T-cell (primary cell): Measurements from ENCODE around the gene TMEM178B. TPM values are rescaled to one million over a fixed set of nuclear protein-coding genes. Genes with fewer than 3 reads are reported as not detected.

Experiments used
- ATAC-seq, 4 experiments: fragments of 200-7000 bp in 3 of 4; fragments of 150-1000 bp in 1 of 4; cut with Tn5 transposase; replicated peaks in 1 of 4; 1 replicate in 3 of 4; 2 replicates in 1 of 4; pipeline ENCODE4 v1.10.0; 2021; ENCODE audit warnings: moderate library complexity in 3 of 4, mild to moderate bottlenecking in 2 of 4, moderate number of reproducible peaks in 1 of 4
- CTCF ChIA-PET, 2 donors: fragments of 300-600 bp; sonication (Branson Sonifier 250); formaldehyde crosslinking; loops; one replicate each; lab custom pipeline; 2022; ENCODE audit warnings: antibody characterized with exemption in 2 of 2; lab: Charles Lee
- POLR2A ChIA-PET, 2 donors: fragments of 300-600 bp; sonication (Branson Sonifier 250); formaldehyde crosslinking; loops; one replicate each; lab custom pipeline; 2022; ENCODE audit warnings: antibody characterized with exemption in 2 of 2; lab: Charles Lee
- DNase-seq, 35 experiments: peaks; one replicate each; pipeline versions ENCODE4 v3.0.0 to v3.0.0-alpha.2; 2013 to 2023
- H3K27ac ChIP-seq: one replicate; pipeline ENCODE4 v1.5.1; 2013; ENCODE audit warnings: low read length
- H3K27me3 ChIP-seq, 2 experiments: replicated peaks in 1 of 2; 1 replicate in 1 of 2; 2 replicates in 1 of 2; pipeline versions ENCODE4 v1.6.1 to v1.7.0; 2013; ENCODE audit warnings: low read length in 1 of 2, mixed read lengths in 1 of 2; ENCODE audit not compliant: control insufficient read depth in 2 of 2, insufficient read depth in 2 of 2; ENCODE audit errors: extremely low read depth in 1 of 2
- H3K36me3 ChIP-seq, 2 donors: 1 replicate in 1 of 2; 2 replicates in 1 of 2; pipeline versions ENCODE4 v1.6.1 to v1.7.0; 2013; ENCODE audit warnings: low read length in 1 of 2; ENCODE audit not compliant: control insufficient read depth in 2 of 2, insufficient read depth in 1 of 2; ENCODE audit errors: extremely low read depth in 1 of 2
- H3K4me1 ChIP-seq, 2 experiments: 1 replicate in 1 of 2; 2 replicates in 1 of 2; pipeline versions ENCODE4 v1.6.1 to v1.7.0; 2013; ENCODE audit warnings: low read length in 2 of 2, mixed read lengths in 1 of 2; ENCODE audit not compliant: insufficient read depth in 2 of 2, control insufficient read depth in 1 of 2; ENCODE audit errors: extremely low read depth in 1 of 2
- H3K4me3 ChIP-seq, 2 donors: 1 replicate in 1 of 2; 2 replicates in 1 of 2; pipeline versions ENCODE4 v1.5.1 to v1.7.0; 2013; ENCODE audit warnings: mild to moderate bottlenecking in 2 of 2, low read length in 1 of 2, moderate library complexity in 1 of 2; ENCODE audit not compliant: control insufficient read depth in 1 of 2; ENCODE audit errors: extremely low read depth in 1 of 2
- H3K9me3 ChIP-seq: 2 replicates; pipeline ENCODE4 v1.7.0; 2013
- H3K27ac Mint-ChIP-seq, 2 donors: one replicate each; pipeline ENCODE4 v1.8.0; 2020 to 2021; ENCODE audit warnings: mild to moderate bottlenecking in 2 of 2, mixed read lengths in 2 of 2
- H3K27me3 Mint-ChIP-seq, 2 donors: one replicate each; pipeline ENCODE4 v1.8.0; 2021 to 2022; ENCODE audit warnings: mixed read lengths in 2 of 2
- H3K36me3 Mint-ChIP-seq: one replicate; pipeline ENCODE4 v1.8.0; 2021; ENCODE audit warnings: mixed read lengths
- H3K4me1 Mint-ChIP-seq, 3 donors: one replicate each; pipeline ENCODE4 v1.8.0; 2020 to 2022; ENCODE audit warnings: mixed read lengths in 3 of 3, mild to moderate bottlenecking in 1 of 3
- H3K4me3 Mint-ChIP-seq, 3 donors: one replicate each; pipeline ENCODE4 v1.8.0; 2020 to 2022; ENCODE audit warnings: mild to moderate bottlenecking in 3 of 3, mixed read lengths in 3 of 3, moderate library complexity in 3 of 3
- H3K9me3 Mint-ChIP-seq, 3 donors: one replicate each; pipeline ENCODE4 v1.8.0; 2020 to 2022; ENCODE audit warnings: mixed read lengths in 3 of 3
- WGBS: methylation state at CpG from one replicate; pipeline ENCODE4 v1.1.5; 2013; ENCODE audit warnings: missing lambda C conversion rate; ENCODE audit not compliant: insufficient coverage; 5-methylcytosine and 5-hydroxymethylcytosine counted together
- total RNA-seq, 35 experiments: library from RNA in 6 of 35; stranded (reverse) in 6 of 35; fragments of 120-200 nt in 1 of 35; gene quantifications; one replicate each; pipeline versions ENCODE4 v1.2.1 to v1.2.4 and lab custom pipeline; 2013 to 2026

TMEM178B gene
- total RNA-seq, 5 donors from 2014 or later (not counting 1 experiment from before 2014, with no cell fraction given) = 0.14 to 0.86 (median 0.32) TPM

DNA sequence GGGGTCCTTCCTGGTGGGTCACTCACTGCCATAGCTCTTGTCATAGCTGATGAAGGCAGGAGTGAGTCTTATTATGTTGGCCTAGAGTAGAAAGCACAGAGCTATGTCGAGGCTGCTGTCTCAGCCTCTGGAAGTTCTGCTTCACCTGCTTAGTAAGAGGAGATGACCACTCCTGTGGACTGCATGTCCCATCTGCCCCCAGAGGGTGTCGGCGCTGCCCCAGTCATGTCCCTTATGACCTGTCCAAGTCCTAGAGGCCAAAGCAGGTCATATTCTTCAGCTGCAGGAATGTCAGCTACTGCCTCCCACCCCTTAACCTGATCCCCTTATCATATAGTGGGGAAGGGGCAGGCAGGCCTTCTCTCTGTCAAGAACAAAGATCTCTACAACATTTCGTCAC lies 405.0 kb downstream of the TMEM178B start:
- H3K4me1 Mint-ChIP-seq = no peaks in the 10 kb centered on the region
- Histone ChIP-seq H3K36me3 (no peaks in the 10 kb centered on the region), H3K9me3 (no peaks in the 10 kb centered on the region), H3K27me3 (peaks cover 0 to 10% of the 10 kb centered on the region in 2 experiments), H3K27ac (no peak overlapping the region), H3K4me1 (no peaks in the 10 kb centered on the region), H3K4me3 (no peak overlapping the region)
- H3K36me3 Mint-ChIP-seq = no peaks in the 10 kb centered on the region
- peaks cover 0 to 4% (median 0%) of the 10 kb centered on the region in 3 donors for H3K9me3 Mint-ChIP-seq
- 67% methylated on average over 1 of the region's 4 CpGs for WGBS
- no peak overlapping the region for H3K4me3 Mint-ChIP-seq
- CTCF ChIA-PET = no interaction called here
- peaks cover 16 to 28% of the 10 kb centered on the region in 2 donors for H3K27me3 Mint-ChIP-seq
- H3K27ac Mint-ChIP-seq = no peak overlapping the region
- DNase-seq = no peak
- no peak for ATAC-seq
- POLR2A ChIA-PET = no interaction called here

DNA sequence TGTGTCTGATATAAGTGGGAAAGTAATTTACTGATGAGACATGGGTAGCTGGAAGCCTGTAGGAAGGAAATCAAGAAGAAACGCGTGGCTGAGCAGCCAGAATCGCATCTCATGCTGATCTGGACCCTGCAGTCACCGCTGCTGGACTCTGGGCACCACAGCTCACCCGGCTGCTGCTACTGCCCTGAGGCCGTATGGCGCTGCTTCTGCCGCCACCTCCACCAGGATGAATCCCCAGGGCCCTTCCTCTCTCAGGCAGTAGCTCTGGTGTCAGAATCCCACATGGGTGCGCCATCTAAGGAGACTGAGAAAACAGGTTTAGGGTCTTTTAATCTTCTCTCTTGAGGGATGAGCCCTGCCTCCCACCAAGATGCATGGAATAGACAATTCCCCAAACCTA lies 407.1 kb downstream of the TMEM178B start:
- Mint-ChIP-seq H3K27ac (no peak overlapping the region), H3K4me3 (no peak overlapping the region), H3K27me3 (peaks cover 10 to 33% of the 10 kb centered on the region in 2 donors), H3K36me3 (no peaks in the 10 kb centered on the region), H3K4me1 (no peaks in the 10 kb centered on the region), H3K9me3 (peaks cover 0 to 4% (median 0%) of the 10 kb centered on the region in 3 donors)
- 85% methylated on average over 6 of the region's 9 CpGs for WGBS
- DNase-seq (no peak), ATAC-seq (no peak)
- CTCF ChIA-PET = no interaction called here
- H3K36me3 ChIP-seq = no peaks in the 10 kb centered on the region
- H3K4me1 ChIP-seq = no peaks in the 10 kb centered on the region
- no peak overlapping the region for H3K4me3 ChIP-seq
- POLR2A ChIA-PET = no interaction called here
- no peaks in the 10 kb centered on the region for H3K9me3 ChIP-seq
- peaks cover 0 to 10% of the 10 kb centered on the region in 2 experiments for H3K27me3 ChIP-seq
- H3K27ac ChIP-seq = no peak overlapping the region

DNA sequence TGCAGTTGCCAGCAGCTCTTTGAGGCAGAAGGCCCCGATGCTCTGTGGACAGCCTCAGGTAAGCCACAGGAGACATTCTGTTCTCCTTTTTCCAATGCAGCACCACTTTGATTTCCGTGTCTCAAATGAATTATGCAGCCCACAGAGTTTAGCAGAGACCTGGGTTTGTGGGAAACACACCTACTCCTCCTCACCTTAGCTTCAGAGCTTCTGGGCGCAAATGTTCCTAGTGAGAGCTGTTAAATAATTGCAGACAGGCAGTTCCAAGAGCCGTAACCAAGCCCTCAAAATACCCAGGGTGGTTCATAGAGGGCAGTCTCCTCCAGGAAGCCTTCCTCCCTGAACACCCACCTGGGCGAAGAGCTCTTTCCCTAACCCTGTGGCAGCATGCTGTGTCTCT lies 408.1 kb downstream of the TMEM178B start:
- Mint-ChIP-seq H3K27ac (no peak overlapping the region), H3K27me3 (peaks cover 10 to 39% of the 10 kb centered on the region in 2 donors), H3K36me3 (no peaks in the 10 kb centered on the region), H3K9me3 (peaks cover 0 to 4% (median 0%) of the 10 kb centered on the region in 3 donors), H3K4me3 (no peak overlapping the region), H3K4me1 (no peaks in the 10 kb centered on the region)
- Histone ChIP-seq H3K4me1 (no peaks in the 10 kb centered on the region), H3K27me3 (peaks cover 0 to 10% of the 10 kb centered on the region in 2 experiments), H3K4me3 (no peak overlapping the region), H3K27ac (no peak overlapping the region), H3K9me3 (no peaks in the 10 kb centered on the region), H3K36me3 (no peaks in the 10 kb centered on the region)
- CTCF ChIA-PET = no interaction called here
- POLR2A ChIA-PET = no interaction called here
- ATAC-seq = no peak
- no peak for DNase-seq
- WGBS = 66% methylated on average over 2 of the region's 5 CpGs

DNA sequence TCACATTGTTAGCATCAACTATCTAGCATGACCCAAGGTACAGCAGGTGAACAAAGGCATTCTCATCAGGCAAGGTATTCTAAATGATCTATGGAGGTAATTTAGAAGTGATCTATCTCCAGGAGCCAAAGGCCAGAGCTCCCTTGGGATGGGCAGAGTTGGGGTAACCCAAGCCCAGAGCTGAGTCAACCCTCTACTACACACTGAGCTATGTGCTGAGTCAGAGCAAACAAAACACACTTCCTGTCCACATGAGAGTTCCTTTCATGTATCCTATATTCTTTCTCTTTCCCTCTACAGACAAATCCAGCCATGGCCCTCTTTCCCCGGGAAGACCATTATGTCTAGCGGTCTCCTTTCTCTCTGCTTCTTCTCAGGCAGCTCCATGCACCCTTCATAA lies 409.2 kb downstream of the TMEM178B start:
- H3K4me3 ChIP-seq = no peak overlapping the region
- no CpG with 5 or more reads among the region's 2 CpGs for WGBS

DNA sequence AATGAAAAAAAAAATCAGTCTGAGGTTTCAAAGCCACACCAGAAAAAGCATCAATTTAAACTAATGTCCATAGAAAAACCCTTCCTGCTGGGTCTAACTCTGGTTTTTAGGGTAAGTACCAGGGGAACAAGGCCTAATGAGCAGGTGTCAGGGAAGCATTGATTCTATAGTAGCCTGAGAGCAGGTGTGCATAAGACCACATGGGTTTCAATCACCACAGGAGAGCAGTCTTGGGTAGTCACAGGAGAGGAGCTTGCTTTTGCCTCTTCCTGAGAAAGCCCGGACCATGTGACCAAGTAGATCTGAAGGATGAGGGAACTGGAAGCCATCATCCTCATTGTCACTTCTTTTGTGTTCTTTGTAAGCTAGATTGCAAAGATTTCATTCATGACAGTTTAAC lies 411.0 kb downstream of the TMEM178B start:
- DNase-seq (no peak), ATAC-seq (no peak)
- H3K27ac ChIP-seq = no peak overlapping the region
- no peak overlapping the region for H3K27ac Mint-ChIP-seq
- H3K4me1 Mint-ChIP-seq = no peaks in the 10 kb centered on the region
- H3K4me1 ChIP-seq = no peaks in the 10 kb centered on the region
- no peaks in the 10 kb centered on the region for H3K36me3 Mint-ChIP-seq
- H3K9me3 ChIP-seq = no peaks in the 10 kb centered on the region
- H3K4me3 Mint-ChIP-seq = no peak overlapping the region
- ChIA-PET CTCF (no interaction called here), POLR2A (no interaction called here)
- WGBS = no CpG with 5 or more reads among the region's 1 CpG
- no peaks in the 10 kb centered on the region for H3K36me3 ChIP-seq
- peaks cover 0 to 7% of the 10 kb centered on the region in 2 experiments for H3K27me3 ChIP-seq
- H3K9me3 Mint-ChIP-seq = peaks cover 0 to 4% (median 0%) of the 10 kb centered on the region in 3 donors
- peaks cover 6 to 34% of the 10 kb centered on the region in 2 donors for H3K27me3 Mint-ChIP-seq
- no peak overlapping the region for H3K4me3 ChIP-seq

More for the DNA sequence above, 409.2 kb downstream of the TMEM178B start:
- POLR2A ChIA-PET = no interaction called here
- H3K4me3 Mint-ChIP-seq = no peak overlapping the region
- no peaks in the 10 kb centered on the region for H3K36me3 ChIP-seq
- peaks cover 0 to 7% of the 10 kb centered on the region in 2 experiments for H3K27me3 ChIP-seq
- no peak for DNase-seq
- H3K4me1 ChIP-seq = no peaks in the 10 kb centered on the region
- H3K27ac ChIP-seq = no peak overlapping the region
- H3K27me3 Mint-ChIP-seq = peaks cover 6 to 35% of the 10 kb centered on the region in 2 donors
- CTCF ChIA-PET = no interaction called here
- peaks cover 0 to 4% (median 0%) of the 10 kb centered on the region in 3 donors for H3K9me3 Mint-ChIP-seq
- ATAC-seq = no peak
- H3K27ac Mint-ChIP-seq = no peak overlapping the region
- H3K36me3 Mint-ChIP-seq = no peaks in the 10 kb centered on the region
- no peaks in the 10 kb centered on the region for H3K9me3 ChIP-seq
- H3K4me1 Mint-ChIP-seq = no peaks in the 10 kb centered on the region

DNA sequence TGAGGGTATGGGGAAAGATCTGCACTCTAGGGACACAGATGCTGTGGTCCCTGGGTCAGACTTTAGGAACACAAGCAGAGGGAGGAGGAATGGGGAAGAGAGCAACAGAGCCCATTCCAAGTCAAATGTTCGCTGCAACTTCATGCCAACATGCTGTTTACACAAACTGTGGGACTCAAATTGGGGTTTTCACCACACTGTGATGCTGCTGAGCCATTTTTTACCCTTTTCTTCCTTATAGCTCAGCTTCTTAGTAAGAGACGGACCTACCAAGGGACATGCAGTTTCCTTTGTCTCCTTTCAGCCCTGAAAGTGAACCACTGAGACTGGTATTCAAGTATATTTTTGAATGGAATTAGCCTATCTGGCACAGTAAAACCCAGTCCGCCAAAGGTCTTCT lies 413.1 kb downstream of the TMEM178B start:
- no peaks in the 10 kb centered on the region for H3K36me3 ChIP-seq
- ChIA-PET CTCF (no interaction called here), POLR2A (no interaction called here)
- no peak for DNase-seq
- Mint-ChIP-seq H3K27me3 (peaks cover 0 to 29% of the 10 kb centered on the region in 2 donors), H3K36me3 (no peaks in the 10 kb centered on the region), H3K27ac (no peak overlapping the region), H3K9me3 (peaks cover 0 to 4% (median 0%) of the 10 kb centered on the region in 3 donors), H3K4me1 (no peaks in the 10 kb centered on the region), H3K4me3 (no peak overlapping the region)
- H3K4me3 ChIP-seq = no peak overlapping the region
- H3K27me3 ChIP-seq = peaks cover 0 to 4% of the 10 kb centered on the region in 2 experiments
- H3K9me3 ChIP-seq = no peaks in the 10 kb centered on the region
- 100% methylated on average over 1 of the region's 3 CpGs for WGBS
- no peak overlapping the region for H3K27ac ChIP-seq
- no peaks in the 10 kb centered on the region for H3K4me1 ChIP-seq
- no peak for ATAC-seq

GRCh38 chr7:141490474-141490873 lies 416.6 kb downstream of the TMEM178B start:
- no peaks in the 10 kb centered on the region for H3K4me1 ChIP-seq
- H3K27ac ChIP-seq = no peak overlapping the region
- H3K27me3 Mint-ChIP-seq = peaks cover 6 to 29% of the 10 kb centered on the region in 2 donors
- H3K27me3 ChIP-seq = peaks cover 0 to 3% of the 10 kb centered on the region in 2 experiments
- H3K9me3 ChIP-seq = no peaks in the 10 kb centered on the region
- WGBS = no CpG with 5 or more reads among the region's 2 CpGs
- ChIA-PET CTCF (no interaction called here), POLR2A (no interaction called here)
- H3K27ac Mint-ChIP-seq = no peak overlapping the region
- H3K4me3 ChIP-seq = no peak overlapping the region
- H3K9me3 Mint-ChIP-seq = no peaks in the 10 kb centered on the region
- ATAC-seq (no peak), DNase-seq (no peak)
- no peaks in the 10 kb centered on the region for H3K36me3 Mint-ChIP-seq
- H3K4me1 Mint-ChIP-seq = no peaks in the 10 kb centered on the region
- no peaks in the 10 kb centered on the region for H3K36me3 ChIP-seq
- H3K4me3 Mint-ChIP-seq = no peak overlapping the region
